NCI-H226 (cell line): ENCODE data around the gene PDGFC.

Experiments used
- DNase-seq: peaks from one replicate; pipeline ENCODE4 v3.0.0-alpha.2; 2015

Gene PDGFC

GRCh38 chr4:156778606-156779005 is 193.0 kb downstream of the PDGFC start:
- peak; percentile 73 for DNase-seq

GRCh38 chr4:156778093-156778492 is 193.5 kb downstream of the PDGFC start:
- DNase-seq, result no peak

GRCh38 chr4:156775813-156776212 is 195.8 kb downstream of the PDGFC start:
- no peak for DNase-seq

- peak; percentile 60 for DNase-seq
Measured at GRCh38 chr4:156774422-156774821, 197.2 kb downstream of the PDGFC start.

- DNase-seq, result peak; percentile 47
Measured at GRCh38 chr4:156773648-156774357, 197.8 kb downstream of the PDGFC start.

- peak; percentile 81 for DNase-seq
Measured at GRCh38 chr4:156771171-156771837, 200.3 kb downstream of the PDGFC start.

GRCh38 chr4:156770140-156770539 is 201.5 kb downstream of the PDGFC start:
- no peak for DNase-seq

GRCh38 chr4:156767911-156768415 is 203.6 kb downstream of the PDGFC start:
- no peak for DNase-seq

GRCh38 chr4:156766846-156767245 is 204.8 kb downstream of the PDGFC start:
- DNase-seq, result no peak

GRCh38 chr4:156765277-156765676 is 206.3 kb downstream of the PDGFC start:
- no peak for DNase-seq

GRCh38 chr4:156764846-156765245 is 206.8 kb downstream of the PDGFC start:
- no peak for DNase-seq

GRCh38 chr4:156764145-156764544 is 207.5 kb downstream of the PDGFC start:
- no peak for DNase-seq

GRCh38 chr4:156763511-156763910 is 208.1 kb downstream of the PDGFC start:
- DNase-seq, result no peak

- DNase-seq, result no peak
Measured at GRCh38 chr4:156762851-156763250, 208.7 kb downstream of the PDGFC start.

- no peak for DNase-seq
Measured at GRCh38 chr4:156756118-156756517, 215.5 kb downstream of the PDGFC start.

- no peak for DNase-seq
Measured at GRCh38 chr4:156754832-156755570, 216.6 kb downstream of the PDGFC start.

GRCh38 chr4:156751486-156751885 is 220.1 kb downstream of the PDGFC start:
- DNase-seq, result peak; percentile 50

GRCh38 chr4:156749426-156750403 is 221.9 kb downstream of the PDGFC start:
- DNase-seq, result no peak

GRCh38 chr4:156746111-156746510 is 225.5 kb downstream of the PDGFC start:
- no peak for DNase-seq

- DNase-seq, result no peak
Measured at GRCh38 chr4:156738766-156739165, 232.8 kb downstream of the PDGFC start.

GRCh38 chr4:156734965-156735895 is 236.4 kb downstream of the PDGFC start:
- DNase-seq, result peak; percentile 24
